ENCODE results near the gene FAM47E.

GRCh38 chr4:76205476-76205875 is 46.0 kb upstream of the FAM47E start:
- TF ChIP-seq CTCF (IDR thresholded peaks at IDR 0.05) = no peak
- no peak for TF ChIP-seq POLR2A (IDR thresholded peaks at IDR 0.05)

All from heart left ventricle (tissue), 13 donors.